Eye (tissue), 1 donor: ENCODE measurements around the gene DLGAP1.

Source experiments
- DNase-seq: peaks from one replicate; pipeline ENCODE4 v3.0.0-alpha.2; 2015

Gene DLGAP1

DNA sequence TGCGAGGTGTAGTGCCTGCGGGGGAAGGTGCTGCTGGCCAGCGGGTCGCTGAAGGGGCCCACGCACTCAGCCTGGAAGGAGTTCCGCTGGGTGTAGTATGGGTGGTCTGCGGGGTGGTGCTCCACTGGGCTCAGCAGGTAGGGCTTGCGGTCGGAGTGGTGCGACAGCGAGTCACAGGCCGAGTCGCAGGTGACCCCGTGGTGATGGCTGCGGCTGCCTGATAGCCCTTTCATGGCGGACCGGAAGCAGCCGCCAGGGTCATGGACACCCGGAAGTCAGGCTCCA, 575.3 kb downstream of the DLGAP1 start:
- no peak for DNase-seq

DNA sequence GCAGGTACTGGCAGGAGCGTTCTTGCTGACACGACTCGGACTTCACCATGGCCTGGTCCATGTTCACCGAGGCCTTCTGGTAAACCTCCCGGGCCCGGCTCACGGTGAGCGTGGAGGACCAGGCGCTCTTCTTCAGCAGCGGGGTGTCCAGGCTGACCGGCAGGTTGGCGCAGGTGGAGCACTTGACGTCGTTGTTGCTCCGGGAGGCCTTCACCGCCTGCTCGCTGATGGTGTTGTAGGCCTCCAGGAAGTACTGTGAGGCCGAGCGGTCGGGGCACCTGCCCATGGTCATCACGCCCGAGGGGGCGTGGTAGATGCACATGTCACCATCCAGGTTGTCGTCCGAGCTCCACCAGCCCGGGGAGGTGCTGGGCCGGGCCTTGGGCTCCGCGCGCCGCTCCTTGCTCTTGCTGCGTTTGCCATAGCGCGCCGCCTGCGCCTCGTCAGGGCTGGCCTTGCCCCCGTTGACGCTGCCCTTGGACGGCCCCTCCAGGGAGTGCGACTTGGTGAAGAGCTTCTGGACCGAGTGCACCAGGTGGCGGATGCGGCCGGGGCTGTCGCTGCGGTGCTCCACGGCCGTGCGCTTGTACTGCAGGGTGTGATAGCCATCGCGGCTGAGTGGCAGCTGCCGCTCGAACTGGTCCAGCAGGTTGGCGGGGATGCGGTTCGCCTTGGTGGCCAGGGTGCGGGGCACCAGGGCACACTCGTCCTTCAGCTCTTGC, 575.8 kb downstream of the DLGAP1 start:
- DNase-seq, result no peak

DNA sequence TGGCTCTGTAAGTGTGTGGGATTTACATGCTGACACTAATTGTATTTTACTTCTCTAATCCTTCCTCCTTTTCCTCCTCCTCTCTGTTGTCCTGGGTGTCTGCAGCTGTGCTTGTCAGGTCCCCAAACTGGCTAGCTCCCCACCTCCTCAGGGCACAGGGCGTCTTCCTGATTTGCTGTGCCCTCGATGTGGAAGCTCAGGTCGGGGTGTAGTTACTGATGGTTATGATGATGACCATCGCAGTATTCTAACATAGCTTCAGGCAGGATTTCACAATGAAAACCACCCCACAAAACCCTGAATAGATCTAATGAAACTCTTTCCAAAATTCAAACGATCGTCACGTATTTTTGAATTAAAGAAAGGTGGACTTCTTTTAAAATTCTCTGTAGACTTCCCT, 576.7 kb downstream of the DLGAP1 start:
- DNase-seq, result no peak

DNA sequence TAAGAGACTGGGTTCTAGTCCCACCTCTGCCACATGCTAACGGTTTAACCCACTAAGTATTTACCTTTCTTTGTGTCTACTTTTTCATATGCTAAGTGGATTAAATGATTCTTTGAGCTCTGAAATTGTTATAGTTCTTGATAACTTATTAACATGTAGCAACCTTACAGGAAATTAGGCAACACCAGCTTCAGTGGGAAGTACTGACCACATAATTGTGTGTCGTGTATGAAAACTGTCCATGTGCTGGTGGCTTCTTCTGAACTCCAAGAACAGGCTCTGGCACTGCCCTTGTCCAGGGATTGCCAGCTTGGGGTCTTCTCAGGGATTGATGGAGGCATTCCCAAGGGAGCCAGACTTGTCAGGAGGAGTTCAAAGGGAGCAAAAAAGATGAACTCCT, 577.4 kb downstream of the DLGAP1 start:
- DNase-seq, result no peak

DNA sequence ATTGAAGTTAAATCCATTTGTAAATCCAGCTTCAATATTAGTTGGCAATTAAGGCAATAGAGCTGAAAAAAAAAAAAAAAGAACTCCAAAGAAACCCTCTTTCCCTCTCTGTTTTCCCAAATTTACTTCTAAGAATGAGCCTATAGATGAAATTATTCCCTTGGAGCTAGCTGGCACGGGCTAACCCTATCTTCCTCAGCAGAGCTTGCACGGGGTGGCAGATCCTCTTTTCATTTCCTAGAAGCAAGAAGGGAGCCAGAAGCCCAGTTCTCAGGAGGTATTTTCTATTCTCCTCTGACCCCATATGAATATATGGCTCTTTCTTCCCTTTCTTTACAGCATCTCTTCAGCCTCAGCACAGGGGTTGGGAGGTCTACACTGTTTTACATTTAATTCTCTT, 579.1 kb downstream of the DLGAP1 start:
- no peak for DNase-seq

DNA sequence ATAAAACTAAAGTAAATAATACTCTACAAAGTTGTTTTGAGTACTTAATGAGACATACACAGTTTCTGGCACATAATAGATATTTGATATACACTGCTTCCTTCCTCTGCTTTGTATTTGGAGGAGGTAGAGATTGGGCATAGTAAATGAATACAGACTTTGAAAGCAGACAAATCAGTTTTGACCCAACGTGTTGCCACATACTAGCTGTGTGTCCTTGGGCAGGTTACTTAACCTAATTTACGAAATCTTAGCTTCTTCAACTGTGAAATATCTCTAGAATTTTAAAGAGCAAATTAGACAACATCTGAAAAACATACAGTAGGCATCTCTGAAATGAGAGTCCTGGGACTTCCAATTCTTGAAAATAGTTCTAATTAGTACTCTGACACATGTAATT, 579.7 kb downstream of the DLGAP1 start:
- DNase-seq, result no peak

DNA sequence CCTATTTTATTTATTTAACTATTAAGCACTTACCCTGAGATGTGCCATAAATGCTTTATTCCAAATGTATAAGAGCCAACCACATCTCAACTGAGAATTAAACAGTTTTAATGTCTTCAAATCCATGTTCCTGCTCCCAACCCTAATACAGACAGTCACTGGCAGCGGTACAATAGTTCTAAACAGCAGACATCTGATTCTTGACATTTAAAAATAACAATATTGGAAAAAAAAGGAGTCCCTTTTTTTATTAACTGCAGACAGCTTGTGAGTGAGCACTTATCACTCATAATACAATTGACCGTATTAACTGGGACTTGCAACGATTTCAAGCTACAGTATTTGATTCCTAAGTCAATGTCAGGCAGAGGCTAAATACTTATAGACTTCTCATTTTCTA, 580.5 kb downstream of the DLGAP1 start:
- no peak for DNase-seq

DNA sequence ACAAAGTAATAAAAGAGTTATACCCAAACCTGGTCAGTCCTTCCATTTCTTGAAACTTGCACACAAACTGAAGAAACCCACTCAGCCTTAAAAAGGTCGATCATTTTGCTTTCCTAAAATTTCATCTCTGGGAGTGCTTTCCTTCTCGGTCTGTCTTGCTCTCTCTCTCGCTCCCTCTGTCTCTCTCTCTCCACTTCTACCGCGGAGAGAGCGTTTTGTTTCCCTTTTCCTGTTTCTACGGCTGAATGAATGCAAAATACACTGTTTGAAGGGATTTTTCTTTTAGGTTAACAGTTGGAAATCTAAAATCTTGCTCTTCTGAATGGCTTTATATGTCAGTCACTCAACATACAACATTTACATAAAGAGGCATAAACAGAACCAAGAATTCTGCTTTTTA, 581.0 kb downstream of the DLGAP1 start:
- DNase-seq, result no peak

DNA sequence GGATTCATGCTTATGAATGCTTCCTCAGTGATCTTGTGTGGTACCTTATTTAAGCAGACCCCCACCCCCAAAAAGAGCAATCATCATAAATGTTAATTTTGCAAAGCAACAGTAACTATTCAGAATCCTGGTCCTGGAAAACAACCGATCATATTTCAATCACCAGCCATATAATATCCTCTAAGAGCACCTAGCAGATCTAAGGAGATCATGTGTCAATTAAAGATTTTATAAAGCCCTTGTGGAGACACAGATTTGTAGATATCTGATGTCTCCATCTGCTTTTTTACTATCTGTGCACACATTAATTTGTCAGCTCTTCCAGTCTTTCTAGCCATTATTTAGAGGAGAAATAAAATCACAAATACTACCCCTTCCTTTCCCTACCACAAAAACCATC, 581.4 kb downstream of the DLGAP1 start:
- DNase-seq, result no peak

DNA sequence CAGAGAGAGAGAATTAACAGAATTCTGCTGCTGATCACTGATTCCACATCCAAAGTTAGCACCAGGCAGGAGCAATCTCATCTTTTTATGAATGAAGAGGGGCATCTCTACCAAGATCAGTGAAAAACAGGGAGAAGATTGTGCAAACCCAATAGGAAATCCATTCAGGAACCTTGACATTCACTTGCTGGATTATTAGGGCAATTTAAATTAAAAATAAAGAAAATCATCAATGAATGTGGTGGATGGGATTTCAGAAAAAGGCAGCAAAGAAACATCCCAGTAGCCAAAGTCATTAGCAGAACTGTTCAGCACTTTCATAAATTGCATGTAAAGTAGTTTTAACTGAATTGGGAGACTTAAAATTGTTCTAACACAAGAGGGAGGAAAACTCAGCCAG, 581.9 kb downstream of the DLGAP1 start:
- DNase-seq, result no peak

DNA sequence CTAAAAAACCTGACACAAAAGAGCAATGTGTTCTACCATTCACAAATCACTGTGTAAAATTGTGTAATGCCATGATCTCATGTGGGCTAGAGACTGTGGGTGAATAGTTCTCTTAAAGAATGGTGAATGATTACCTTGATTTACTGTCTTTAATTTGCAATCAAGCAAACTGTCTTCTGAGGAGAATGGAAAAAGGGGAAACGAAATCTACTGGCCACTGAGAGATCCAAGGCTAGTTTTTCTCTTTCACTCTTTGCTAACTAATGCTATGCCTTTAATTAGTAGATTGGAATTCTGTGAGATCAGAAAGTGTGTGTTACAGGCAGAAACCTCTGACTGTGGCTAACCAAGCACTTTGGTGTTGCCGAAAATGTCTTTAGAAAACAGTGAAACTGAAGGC, 582.5 kb downstream of the DLGAP1 start:
- DNase-seq, result no peak

DNA sequence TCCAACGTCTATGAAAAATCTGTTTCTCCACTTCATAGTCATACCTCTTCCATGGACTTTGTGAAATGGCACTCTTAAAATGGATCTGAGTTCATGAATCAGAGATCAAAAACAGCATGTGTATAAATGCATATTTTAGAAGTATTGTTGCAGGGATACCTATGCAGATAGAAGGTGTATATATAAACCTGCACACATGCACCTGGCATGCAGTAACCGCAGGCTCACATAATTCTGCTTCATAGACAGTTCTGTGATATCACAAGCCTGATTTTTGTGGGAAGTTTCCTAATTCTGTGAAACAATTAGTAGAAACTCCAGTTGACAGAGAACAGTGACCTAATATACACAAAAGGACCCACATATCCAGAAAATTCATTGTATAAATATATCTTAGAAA, 583.4 kb downstream of the DLGAP1 start:
- DNase-seq, result no peak

DNA sequence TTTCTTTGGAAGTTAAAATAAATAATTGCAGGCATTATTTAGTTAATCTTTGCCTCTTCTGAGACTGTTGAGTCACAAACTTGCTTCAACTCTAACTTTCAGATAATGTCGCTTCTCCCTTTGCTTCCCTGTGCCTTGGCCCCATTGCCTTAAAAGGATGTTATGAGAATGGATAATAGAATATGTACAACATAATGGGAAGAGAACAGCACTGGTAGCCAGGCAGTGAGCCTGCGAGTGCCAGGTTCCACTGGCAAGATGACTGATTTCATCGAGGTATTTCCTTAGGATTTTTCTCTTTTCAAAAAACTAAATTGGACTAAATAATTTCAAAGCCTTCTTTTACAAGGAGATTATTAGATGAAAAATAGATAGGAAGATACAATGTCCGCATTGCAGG, 584.2 kb downstream of the DLGAP1 start:
- DNase-seq, result no peak

DNA sequence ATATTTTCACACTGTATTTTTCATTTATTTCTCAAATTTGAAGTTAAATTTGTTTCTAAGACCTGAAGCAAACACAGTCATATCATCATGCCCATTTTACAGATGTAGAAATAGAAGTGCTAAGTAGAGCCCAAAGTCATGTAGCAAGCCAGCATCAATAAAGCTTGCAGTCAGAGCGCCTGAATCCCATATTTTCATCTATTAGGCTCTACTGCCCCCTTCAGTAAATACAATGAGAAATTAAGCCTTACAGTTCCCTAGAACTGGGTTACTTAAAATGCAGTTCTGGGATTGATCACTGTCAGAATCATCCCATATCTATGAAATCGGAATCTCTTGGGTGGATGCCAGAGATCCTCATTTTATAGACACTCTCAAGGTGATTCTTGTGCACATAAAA, 585.3 kb downstream of the DLGAP1 start:
- peak; percentile 63 for DNase-seq

DNA sequence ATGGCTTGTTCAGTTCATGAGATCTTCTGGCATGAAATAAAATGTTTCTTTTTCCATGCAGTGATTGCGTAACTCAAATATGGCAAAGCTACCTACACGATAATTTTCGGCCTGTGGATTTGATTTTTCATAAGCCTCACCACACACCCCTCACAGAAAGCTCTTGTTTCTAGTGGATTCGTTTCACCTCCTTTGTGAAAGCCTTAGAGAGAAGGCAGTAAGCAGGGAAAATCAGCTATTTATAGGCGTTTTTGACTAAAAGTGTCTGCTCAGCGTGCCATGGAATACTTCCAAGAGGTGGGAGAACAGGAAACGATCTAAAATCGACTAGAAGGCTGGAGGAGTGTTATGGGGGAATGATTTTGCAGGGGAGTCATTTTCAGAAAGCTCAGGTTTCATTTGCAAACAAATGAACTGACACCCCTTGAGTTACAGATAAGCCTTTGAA, 587.2 kb downstream of the DLGAP1 start:
- no peak for DNase-seq

DNA sequence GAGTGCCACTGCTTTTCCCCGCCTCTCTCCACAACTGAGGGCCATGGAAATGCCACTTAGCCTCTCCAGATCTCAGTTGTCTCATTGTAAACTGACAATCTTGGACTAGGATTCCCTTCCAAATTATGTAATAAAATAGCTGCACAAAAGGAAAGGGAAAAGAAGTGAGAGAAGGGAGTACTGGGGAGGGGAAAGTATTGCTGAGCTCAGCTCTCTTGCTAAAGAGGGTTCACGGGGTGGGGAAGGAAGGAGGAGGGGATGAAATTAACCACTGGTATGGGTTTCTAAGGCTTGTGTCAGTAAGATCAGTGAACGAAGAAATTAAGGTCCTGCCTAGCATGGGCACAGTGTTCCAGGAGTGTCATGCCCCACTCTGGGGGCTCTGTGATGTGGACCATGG, 587.9 kb downstream of the DLGAP1 start:
- no peak for DNase-seq

DNA sequence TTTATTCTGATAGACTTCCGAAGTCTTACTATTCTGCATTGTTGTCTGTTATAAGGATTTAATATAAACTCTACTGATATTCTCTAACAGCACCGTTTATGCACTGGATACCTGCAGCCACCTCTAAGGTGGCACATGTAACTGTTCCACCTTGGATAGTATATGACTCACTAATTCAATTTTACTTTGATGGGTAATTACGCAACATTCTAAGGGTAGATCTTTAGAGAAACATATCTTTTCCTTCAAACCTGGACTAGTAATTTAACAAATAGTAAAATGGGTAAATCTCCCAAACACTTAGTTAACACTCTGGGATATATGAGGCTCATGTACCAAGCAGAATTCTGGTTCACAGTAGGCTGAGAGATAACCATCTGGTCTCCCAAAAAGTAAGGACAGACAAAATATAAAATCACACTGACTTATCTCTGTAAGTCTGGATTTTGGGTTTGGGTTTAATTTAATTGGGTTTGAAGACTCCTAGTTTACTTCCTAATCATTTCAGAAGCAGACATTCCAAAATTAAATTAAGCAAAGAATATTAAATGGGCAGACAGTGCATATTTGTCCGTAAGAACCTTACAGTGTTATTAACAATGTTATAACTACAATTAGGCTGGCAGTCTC, 590.3 kb downstream of the DLGAP1 start:
- no peak for DNase-seq

DNA sequence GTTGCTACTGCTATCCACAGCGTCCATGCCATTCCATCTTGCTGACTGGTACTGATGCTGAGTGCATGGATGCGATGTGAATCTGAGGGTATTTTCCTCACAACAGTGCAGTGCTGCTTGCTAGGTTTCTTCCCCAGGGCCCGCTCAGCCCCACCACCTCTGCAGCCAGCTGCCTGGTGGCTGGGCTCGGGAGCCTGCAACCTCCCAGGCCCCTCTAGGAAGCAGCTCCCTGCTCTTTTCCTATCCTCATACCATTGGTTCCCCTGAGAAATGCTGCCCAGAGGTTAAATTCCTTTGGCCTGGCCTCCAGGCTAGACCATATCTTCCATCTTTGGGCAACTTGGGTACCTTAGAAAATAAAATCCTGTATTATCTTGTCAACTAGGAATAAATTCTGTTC, 591.5 kb downstream of the DLGAP1 start:
- DNase-seq, result no peak

DNA sequence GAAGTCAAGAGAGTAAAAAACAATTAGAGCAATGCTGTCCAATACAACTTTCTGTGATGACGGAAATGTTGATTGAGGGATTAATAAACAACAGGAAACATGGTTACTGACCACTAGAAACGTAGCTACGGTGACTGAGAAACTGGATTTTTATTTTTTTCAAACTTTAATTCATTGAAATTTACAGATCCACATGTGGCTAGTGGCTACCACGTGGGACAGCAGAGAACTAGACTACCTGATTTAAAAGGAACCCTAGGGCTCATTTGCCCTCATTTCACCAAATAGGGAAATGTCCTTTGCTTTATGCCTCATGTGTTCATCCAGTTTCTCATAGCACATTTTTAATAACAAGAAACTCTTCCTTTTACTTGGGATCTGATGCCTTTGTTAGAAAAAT, 592.1 kb downstream of the DLGAP1 start:
- DNase-seq, result no peak

DNA sequence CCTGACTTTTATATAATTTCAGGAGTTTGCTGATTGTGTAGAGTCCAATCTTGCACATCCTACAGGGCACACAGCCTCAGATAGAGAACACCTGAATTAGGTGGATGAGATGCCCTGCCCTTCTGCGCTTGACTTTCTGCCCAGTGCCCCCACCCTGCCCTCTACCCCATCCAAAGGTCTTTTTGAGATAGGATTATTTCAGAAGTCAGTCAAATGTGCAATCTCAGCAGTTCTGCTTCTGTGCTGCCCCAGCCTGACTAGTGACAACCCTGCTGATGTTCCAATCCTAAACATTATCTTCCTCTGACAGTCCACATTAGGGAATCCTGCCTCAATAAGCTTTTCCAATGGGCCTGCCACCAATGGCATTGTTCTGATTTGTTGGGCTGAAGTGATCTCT, 593.6 kb downstream of the DLGAP1 start:
- no peak for DNase-seq

DNA sequence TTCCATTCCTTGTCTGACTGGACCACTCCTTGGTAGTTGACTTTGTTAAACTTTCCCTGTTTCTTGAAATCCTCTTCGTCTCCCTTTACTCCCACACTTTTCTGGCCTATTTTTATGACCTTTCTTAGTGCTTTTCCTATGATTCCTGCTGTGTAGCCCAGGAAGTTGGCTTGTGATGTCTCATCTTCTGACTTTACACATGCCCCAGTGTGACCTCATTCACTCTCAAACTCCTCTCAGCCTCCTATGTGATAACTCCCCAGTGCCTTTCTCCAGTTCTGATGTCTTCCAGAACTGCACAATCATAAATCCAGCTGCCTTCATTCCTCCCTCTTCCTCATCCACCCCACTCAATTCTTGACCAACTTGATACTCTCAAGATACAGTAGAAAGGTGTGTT, 597.6 kb downstream of the DLGAP1 start:
- DNase-seq, result no peak

DNA sequence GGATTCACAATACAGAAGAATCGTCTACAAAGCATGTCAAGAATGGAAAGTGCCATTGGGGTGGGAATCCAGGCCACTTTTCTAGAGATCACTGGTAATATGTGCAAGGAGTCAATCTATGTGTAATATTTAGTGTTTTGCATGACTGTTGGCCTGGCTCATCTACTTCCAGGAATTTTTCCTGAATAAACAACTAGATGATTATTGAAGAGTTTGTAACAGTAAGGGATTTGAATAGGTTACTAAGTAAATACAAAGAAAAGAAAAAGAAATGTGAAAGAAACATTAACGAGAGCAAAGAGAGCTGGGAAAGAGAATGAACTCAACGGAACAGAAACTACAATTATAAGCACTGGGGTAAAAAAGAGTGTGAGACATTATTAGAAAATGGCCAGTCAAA, 599.1 kb downstream of the DLGAP1 start:
- DNase-seq, result no peak

DNA sequence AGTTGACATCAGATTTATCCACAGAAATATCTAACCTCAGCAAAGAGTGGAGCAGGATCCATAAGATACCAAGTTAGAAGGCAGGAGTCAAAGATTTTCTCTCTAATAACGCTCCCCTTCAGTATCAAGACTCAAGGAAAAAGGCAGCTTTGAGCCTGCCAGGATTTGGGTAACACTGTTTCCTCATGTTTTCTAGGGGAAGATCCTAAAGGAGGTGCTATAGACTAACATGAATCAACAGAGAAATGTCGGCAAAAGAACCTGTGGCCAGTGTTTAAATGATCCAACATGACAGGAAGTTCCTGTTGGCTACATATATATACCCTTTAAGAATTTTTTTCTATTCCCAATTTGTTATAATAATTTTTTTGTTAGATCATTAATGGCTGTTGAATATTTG, 602.8 kb downstream of the DLGAP1 start:
- DNase-seq, result no peak

DNA sequence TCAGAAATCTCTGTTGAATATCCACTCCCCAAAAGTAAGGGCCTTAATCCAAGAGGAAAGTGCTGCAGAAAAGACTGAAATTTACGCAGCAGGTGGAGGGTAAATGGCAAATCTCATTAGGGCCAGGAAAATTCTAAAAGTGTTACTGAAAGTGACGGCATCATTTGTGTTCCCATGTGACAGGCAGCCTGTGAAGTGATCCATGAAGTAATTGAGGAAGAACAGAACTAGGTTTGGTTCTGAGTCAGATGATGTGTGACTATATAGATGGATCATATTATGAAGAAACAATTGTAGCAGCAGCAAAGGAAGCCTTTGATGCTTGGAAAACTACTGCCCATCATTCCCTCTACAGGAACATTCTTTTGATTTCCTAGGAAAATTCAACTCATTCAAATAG, 603.9 kb downstream of the DLGAP1 start:
- peak; percentile 19 for DNase-seq

DNA sequence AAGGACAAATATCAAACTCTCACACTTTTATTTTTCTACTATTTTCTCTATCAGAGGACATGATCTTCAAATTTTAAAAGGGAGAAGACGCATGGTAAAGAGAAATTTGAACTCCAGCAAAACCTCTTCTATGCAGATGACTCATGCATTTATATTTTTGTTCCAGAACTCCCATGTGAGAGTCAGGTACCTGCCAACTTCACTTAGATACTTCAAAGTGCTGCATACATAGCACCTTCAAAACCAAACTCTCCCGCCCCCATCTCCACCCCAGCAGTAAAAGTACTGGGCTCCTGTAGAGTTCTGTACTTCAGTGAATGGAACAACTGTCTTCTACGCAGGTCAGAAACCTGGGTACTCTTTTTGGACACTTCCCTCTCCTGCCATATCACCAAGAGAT, 606.8 kb downstream of the DLGAP1 start:
- no peak for DNase-seq
